GM18507 (cell line): ENCODE results near the gene TSPAN3.
A peak's percentile ranks its signal among the peaks of the same experiment; 100 is the strongest.

Experiments used
- DNase-seq: peaks from one replicate; pipeline ENCODE4 v3.0.0; 2011; ENCODE audit warnings: low read depth; ENCODE audit not compliant: insufficient read length; ENCODE audit errors: extremely low spot score
- FAIRE-seq: peaks from 2 replicates; lab custom pipeline; 2011; peaks lifted over from hg19 to GRCh38; lab: Jason Lieb, UNC

TSPAN3 gene

GRCh38 chr15:76994971-76995945 is 75.7 kb downstream of the TSPAN3 start, which contains the start of gene PSTPIP1:
Gene PSTPIP1 (plus strand): TSS chr15:76995126. CDS start chr15:76995574, 448 bp downstream.
- DNase-seq (no peak), FAIRE-seq (peak; percentile 83)

- FAIRE-seq = no peak
- DNase-seq = no peak
Observed at GRCh38 chr15:76994496-76994895, 76.4 kb downstream of the TSPAN3 start.

GRCh38 chr15:76994001-76994400 is 76.9 kb downstream of the TSPAN3 start:
- FAIRE-seq (no peak), DNase-seq (no peak)

- no peak for DNase-seq
- no peak for FAIRE-seq
Observed at GRCh38 chr15:76993114-76993725, 77.7 kb downstream of the TSPAN3 start.

GRCh38 chr15:76991741-76992645 is 78.9 kb downstream of the TSPAN3 start:
- no peak for FAIRE-seq
- DNase-seq = no peak
